D721Med (cell line): ENCODE results near the gene ROGDI.
"Not testable (repeated sequence)": the region's sequence is repeated elsewhere in the genome, so short reads cannot be mapped to it uniquely, and the experiment has no call there.

Experiments used
- DNase-seq: peaks from one replicate; pipeline ENCODE4 v3.0.0; 2011; ENCODE audit warnings: low spot score; ENCODE audit not compliant: insufficient read length
- FAIRE-seq: peaks from 2 replicates; lab custom pipeline; 2011; peaks lifted over from hg19 to GRCh38; lab: Jason Lieb, UNC
- CTCF ChIP-seq: IDR thresholded peaks from 2 replicates; pipeline ENCODE4 v1.5.1; 2012; ENCODE audit warnings: mild to moderate bottlenecking, control low read depth; ENCODE audit not compliant: insufficient read depth; ENCODE audit errors: missing control alignments

Gene ROGDI

GRCh38 chr16:4790261-4790660 lies 12.2 kb downstream of the ROGDI start:
- FAIRE-seq (no peak), DNase-seq (no peak)
- no peak for TF ChIP-seq CTCF

DNA sequence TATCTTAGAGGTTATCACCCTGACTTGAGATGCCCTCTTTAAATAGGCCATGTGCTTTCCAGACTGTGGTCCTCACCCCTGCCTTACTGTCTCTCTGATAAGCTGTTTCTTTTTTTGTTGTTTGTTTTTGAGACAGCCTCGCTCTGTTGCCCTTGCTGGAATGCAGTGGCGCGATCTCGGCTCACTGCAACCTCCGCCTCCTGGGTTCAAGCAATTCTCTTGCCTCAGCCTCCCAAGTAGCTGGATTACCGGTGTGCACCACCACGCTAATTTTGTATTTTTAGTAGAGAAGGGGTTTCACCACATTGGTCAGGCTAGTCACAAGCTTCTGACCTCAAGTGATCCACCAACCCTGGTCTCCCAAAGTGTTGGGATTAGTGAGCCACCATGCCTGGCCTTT lies 13.5 kb downstream of the ROGDI start:
- DNase-seq (no peak), FAIRE-seq (no peak)
- TF ChIP-seq CTCF: no peak

DNA sequence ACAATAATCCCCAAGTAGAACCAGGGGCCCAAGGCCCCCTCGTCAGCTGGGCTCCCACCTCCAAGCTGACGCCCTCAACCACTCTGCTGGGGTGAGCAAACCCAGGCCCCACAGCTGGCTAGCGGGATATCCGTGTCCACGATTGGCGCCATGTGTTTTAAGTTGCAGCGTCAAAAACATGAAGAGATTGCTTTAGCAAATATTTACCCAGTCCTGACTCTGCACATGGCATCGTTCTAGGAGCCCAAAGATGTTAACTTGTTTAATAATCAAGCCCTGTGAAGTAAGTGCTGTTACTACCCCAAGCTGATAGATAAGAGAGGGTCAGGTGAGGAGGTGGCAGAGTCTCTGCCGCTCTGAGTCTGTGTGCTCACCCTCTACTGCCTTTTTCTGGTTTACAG lies 13.9 kb downstream of the ROGDI start:
- DNase-seq: no peak
- no peak for FAIRE-seq
- no peak for TF ChIP-seq CTCF

GRCh38 chr16:4787627-4788482 lies 14.6 kb downstream of the ROGDI start, which contains the start of gene SEPTIN12:
Gene SEPTIN12 (minus strand): TSS chr16:4788345. CDS start chr16:4787645, 700 bp downstream.
- no peak for TF ChIP-seq CTCF
- FAIRE-seq: no peak
- DNase-seq: no peak

- TF ChIP-seq CTCF: no peak
- DNase-seq (no peak), FAIRE-seq (no peak)
Measured at GRCh38 chr16:4787068-4787467, 15.4 kb downstream of the ROGDI start.

GRCh38 chr16:4785758-4786433 lies 16.5 kb downstream of the ROGDI start:
- FAIRE-seq (no peak), DNase-seq (no peak)
- no peak for TF ChIP-seq CTCF

DNA sequence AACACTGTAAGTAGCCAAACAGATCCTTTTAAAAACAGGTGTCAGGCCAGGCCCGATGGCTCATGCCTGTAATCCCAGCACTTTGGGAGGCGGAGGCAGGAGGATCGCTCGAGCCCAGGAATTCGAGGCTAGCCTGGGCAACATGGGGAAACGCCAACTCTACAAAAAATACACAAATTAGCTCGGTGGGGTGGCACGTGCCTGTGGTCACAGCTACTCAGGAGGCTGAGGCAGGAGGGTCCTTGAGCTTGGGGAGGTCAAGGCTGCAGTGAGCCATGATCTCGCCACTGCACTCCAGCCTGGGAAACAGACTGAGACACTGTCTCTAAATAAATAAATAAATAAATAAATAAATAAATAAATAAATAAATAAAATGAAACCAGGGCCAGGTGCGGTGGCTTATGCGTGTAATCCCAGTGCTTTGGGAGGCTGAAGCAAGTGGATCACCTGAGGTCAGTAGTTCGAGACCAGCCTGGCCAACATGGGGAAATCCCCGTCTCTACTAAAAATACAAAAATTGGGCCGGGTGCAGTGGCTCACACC lies 17.9 kb downstream of the ROGDI start:
- DNase-seq, FAIRE-seq: not testable (repeated sequence)
